ENCODE measurements around the gene COMTD1.

DNA sequence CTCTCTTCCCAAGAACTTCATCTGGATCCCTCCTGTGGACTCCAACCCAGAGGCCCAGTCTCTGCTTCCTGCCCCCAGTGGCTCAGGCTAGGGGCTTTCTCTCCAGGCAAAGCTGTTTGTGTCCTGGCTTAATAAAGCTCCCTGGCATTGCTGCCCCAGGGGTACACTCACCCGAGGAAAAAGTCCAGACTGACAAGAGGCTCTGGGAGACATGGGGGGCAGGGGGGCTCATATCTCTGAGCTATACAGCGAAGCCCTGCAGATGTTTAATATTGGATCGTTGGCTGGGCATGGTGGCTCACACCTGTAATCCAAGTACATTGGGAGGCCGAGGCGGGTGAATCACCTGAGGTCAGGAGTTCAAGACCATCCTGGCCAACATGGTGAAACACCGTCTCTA lies 10.7 kb upstream of the COMTD1 start:
- TF ChIP-seq, protein P1, sequence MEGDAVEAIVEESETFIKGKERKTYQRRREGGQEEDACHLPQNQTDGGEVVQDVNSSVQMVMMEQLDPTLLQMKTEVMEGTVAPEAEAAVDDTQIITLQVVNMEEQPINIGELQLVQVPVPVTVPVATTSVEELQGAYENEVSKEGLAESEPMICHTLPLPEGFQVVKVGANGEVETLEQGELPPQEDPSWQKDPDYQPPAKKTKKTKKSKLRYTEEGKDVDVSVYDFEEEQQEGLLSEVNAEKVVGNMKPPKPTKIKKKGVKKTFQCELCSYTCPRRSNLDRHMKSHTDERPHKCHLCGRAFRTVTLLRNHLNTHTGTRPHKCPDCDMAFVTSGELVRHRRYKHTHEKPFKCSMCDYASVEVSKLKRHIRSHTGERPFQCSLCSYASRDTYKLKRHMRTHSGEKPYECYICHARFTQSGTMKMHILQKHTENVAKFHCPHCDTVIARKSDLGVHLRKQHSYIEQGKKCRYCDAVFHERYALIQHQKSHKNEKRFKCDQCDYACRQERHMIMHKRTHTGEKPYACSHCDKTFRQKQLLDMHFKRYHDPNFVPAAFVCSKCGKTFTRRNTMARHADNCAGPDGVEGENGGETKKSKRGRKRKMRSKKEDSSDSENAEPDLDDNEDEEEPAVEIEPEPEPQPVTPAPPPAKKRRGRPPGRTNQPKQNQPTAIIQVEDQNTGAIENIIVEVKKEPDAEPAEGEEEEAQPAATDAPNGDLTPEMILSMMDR (IDR thresholded peaks at IDR 0.05): no peak
- TF ChIP-seq POLR2A (IDR thresholded peaks at IDR 0.05) (no peak), POLR2AphosphoS5 (IDR thresholded peaks at IDR 0.05) (no peak)
